Measurements from ENCODE around the gene APBB3. TPM values are rescaled to one million over a fixed set of nuclear protein-coding genes. Genes with fewer than 3 reads are reported as not detected.

The APBB3 gene
- total RNA-seq, 1 experiment from 2014 or later, result 15.7 TPM

- no TSS peak for BruUV-seq (replicated peaks)
- TF ChIP-seq CTCF (IDR thresholded peaks at IDR 0.05; ENCODE audit: unreplicated experiment), result no peak
- DNase-seq, result no peak
- H3K27me3 Mint-ChIP-seq (ENCODE audit: unreplicated experiment), result no peaks in the 10 kb centered on the region
- intact Hi-C loops (cut with micrococcal nuclease; ENCODE audit: unreplicated experiment), result no loop called here
- H3K4me3 Mint-ChIP-seq (ENCODE audit: low read depth, unreplicated experiment), result no peak overlapping the region
- H3K4me1 Mint-ChIP-seq (ENCODE audit: low read depth, unreplicated experiment), result peaks cover under 1% of the 10 kb centered on the region
- peaks cover 74% of the 10 kb centered on the region for H3K36me3 Mint-ChIP-seq (ENCODE audit: insufficient read depth, unreplicated experiment)
- CTCF ChIA-PET, result interaction anchor here (0.5 to 0.6 kb wide), 2 partner anchors 104 to 177 kb away, joined by 3 to 5 read pairs; no protein-coding TSS in a partner anchor
- H3K9me3 Mint-ChIP-seq (ENCODE audit: low read depth, unreplicated experiment), result no peaks in the 10 kb centered on the region
- no peak overlapping the region for H3K27ac Mint-ChIP-seq (ENCODE audit: unreplicated experiment)
Measured at GRCh38 chr5:140542972-140543371, 21.4 kb downstream of the APBB3 start.

DNA sequence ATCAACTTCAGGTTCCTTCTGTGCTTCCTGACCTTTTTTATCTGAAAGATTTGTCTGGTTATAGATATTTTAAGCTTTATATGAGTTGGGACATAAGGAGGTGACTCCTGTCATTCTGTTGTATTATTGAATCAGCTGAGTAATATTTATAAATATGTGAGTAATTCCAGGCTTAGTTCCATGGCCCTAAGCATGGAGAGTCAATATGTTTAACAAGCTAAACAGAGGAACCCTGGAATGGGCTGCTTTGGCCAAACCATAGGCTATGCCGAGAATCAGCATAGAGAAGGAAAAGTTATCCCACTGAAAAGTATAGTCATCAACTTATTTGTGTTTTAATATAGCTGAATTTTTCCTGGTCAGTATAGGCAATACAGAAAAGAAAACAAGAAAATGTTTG lies 24.2 kb downstream of the APBB3 start:
- no TSS peak for BruUV-seq (replicated peaks)
- no peak for DNase-seq
- H3K36me3 Mint-ChIP-seq (ENCODE audit: insufficient read depth, unreplicated experiment), result peaks cover 70% of the 10 kb centered on the region
- intact Hi-C loops (cut with micrococcal nuclease; ENCODE audit: unreplicated experiment), result no loop called here
- H3K9me3 Mint-ChIP-seq (ENCODE audit: low read depth, unreplicated experiment), result no peaks in the 10 kb centered on the region
- CTCF ChIA-PET, result interaction anchor here (0.6 kb wide), 1 partner anchor 121 kb away, joined by 3 read pairs; no protein-coding TSS in a partner anchor
- no peaks in the 10 kb centered on the region for H3K4me1 Mint-ChIP-seq (ENCODE audit: low read depth, unreplicated experiment)
- H3K27me3 Mint-ChIP-seq (ENCODE audit: unreplicated experiment), result no peaks in the 10 kb centered on the region
- no peak overlapping the region for H3K4me3 Mint-ChIP-seq (ENCODE audit: low read depth, unreplicated experiment)
- H3K27ac Mint-ChIP-seq (ENCODE audit: unreplicated experiment), result no peak overlapping the region
- no peak for TF ChIP-seq CTCF (IDR thresholded peaks at IDR 0.05; ENCODE audit: unreplicated experiment)

DNA sequence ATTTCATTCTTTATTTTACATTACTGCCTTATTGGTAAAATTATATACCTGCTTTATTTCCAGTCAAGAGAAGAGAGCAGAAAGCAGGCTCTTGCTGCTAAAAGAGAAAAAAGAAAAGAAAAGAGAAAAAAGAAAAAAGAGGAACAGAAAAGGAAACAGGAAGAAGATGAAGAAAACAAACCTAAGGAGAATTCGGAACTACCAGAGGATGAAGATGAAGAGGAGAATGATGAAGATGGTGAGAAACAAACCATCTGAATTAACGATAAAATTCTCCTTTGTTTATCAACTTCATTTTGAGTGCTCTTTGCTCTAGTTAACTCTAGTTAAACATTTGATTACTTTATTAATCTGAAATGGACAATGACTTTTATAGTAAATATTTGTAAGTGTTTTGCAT lies 40.4 kb downstream of the APBB3 start:
- H3K4me1 Mint-ChIP-seq (ENCODE audit: low read depth, unreplicated experiment), result no peaks in the 10 kb centered on the region
- no peaks in the 10 kb centered on the region for H3K27me3 Mint-ChIP-seq (ENCODE audit: unreplicated experiment)
- H3K36me3 Mint-ChIP-seq (ENCODE audit: insufficient read depth, unreplicated experiment), result peaks cover 50% of the 10 kb centered on the region
- BruUV-seq (replicated peaks), result no TSS peak
- DNase-seq, result no peak
- intact Hi-C loops (cut with micrococcal nuclease; ENCODE audit: unreplicated experiment), result no loop called here
- no peak overlapping the region for H3K27ac Mint-ChIP-seq (ENCODE audit: unreplicated experiment)
- CTCF ChIA-PET, result no interaction called here
- no peak overlapping the region for H3K4me3 Mint-ChIP-seq (ENCODE audit: low read depth, unreplicated experiment)
- no peak for TF ChIP-seq CTCF (IDR thresholded peaks at IDR 0.05; ENCODE audit: unreplicated experiment)
- H3K9me3 Mint-ChIP-seq (ENCODE audit: low read depth, unreplicated experiment), result no peaks in the 10 kb centered on the region

- Mint-ChIP-seq H3K4me3 (ENCODE audit: low read depth, unreplicated experiment) (no peak overlapping the region), H3K4me1 (ENCODE audit: low read depth, unreplicated experiment) (no peaks in the 10 kb centered on the region), H3K36me3 (ENCODE audit: insufficient read depth, unreplicated experiment) (peaks cover 57% of the 10 kb centered on the region), H3K27ac (ENCODE audit: unreplicated experiment) (no peak overlapping the region), H3K27me3 (ENCODE audit: unreplicated experiment) (no peaks in the 10 kb centered on the region), H3K9me3 (ENCODE audit: low read depth, unreplicated experiment) (peaks cover 3% of the 10 kb centered on the region)
- CTCF ChIA-PET, result interaction anchor here (0.6 kb wide), 1 partner anchor 22 kb away, joined by 3 read pairs; no protein-coding TSS in a partner anchor
- no TSS peak for BruUV-seq (replicated peaks)
- intact Hi-C loops (cut with micrococcal nuclease; ENCODE audit: unreplicated experiment), result no loop called here
- DNase-seq, result no peak
- TF ChIP-seq CTCF (IDR thresholded peaks at IDR 0.05; ENCODE audit: unreplicated experiment), result no peak
Measured at GRCh38 chr5:140513124-140513523, 51.3 kb downstream of the APBB3 start.
